ENCODE results near the gene IFITM1.

DNA sequence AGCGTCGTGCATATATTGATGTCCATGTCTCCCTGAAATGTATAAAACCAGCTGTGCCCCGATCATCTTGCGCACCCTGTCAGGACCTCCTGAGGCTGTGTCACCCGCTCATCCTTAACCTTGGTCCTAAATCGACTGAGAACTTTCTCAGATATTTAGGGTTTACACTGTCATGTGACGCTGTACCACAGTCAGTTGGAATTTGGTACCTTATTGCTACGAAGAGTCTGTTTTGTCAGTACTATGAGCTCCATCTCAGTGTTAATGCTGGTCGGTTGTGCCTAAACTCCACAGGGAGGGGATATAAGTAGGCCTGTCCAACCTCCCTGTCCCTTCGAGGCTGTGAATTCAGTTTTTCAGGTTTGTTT is 8.0 kb upstream of the IFITM1 start:
- TF ChIP-seq, protein P1, sequence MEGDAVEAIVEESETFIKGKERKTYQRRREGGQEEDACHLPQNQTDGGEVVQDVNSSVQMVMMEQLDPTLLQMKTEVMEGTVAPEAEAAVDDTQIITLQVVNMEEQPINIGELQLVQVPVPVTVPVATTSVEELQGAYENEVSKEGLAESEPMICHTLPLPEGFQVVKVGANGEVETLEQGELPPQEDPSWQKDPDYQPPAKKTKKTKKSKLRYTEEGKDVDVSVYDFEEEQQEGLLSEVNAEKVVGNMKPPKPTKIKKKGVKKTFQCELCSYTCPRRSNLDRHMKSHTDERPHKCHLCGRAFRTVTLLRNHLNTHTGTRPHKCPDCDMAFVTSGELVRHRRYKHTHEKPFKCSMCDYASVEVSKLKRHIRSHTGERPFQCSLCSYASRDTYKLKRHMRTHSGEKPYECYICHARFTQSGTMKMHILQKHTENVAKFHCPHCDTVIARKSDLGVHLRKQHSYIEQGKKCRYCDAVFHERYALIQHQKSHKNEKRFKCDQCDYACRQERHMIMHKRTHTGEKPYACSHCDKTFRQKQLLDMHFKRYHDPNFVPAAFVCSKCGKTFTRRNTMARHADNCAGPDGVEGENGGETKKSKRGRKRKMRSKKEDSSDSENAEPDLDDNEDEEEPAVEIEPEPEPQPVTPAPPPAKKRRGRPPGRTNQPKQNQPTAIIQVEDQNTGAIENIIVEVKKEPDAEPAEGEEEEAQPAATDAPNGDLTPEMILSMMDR (IDR thresholded peaks at IDR 0.05): no peak
- TF ChIP-seq POLR2AphosphoS5 (IDR thresholded peaks at IDR 0.05): no peak
